Mesodermal cell (in vitro differentiated cells): ENCODE results near the gene RPL22.

Source experiments
- H3K27ac ChIP-seq: 2 replicates; pipeline ENCODE4 v1.7.0; 2013; ENCODE audit warnings: mild to moderate bottlenecking, low read depth, low read length, moderate library complexity; ENCODE audit not compliant: severe bottlenecking
- H3K36me3 ChIP-seq: 2 replicates; pipeline ENCODE4 v1.7.1; 2013; ENCODE audit warnings: mild to moderate bottlenecking, low read length, moderate library complexity; ENCODE audit not compliant: control insufficient read depth, insufficient read depth
- H3K4me1 ChIP-seq: one replicate; pipeline ENCODE4 v1.7.1; 2013; ENCODE audit warnings: mild to moderate bottlenecking, low read length; ENCODE audit not compliant: insufficient read depth, control insufficient read depth, poor library complexity, severe bottlenecking
- H3K4me3 ChIP-seq: 2 replicates; pipeline ENCODE4 v1.7.0; 2013; ENCODE audit warnings: low read length, control low read depth, mild to moderate bottlenecking; ENCODE audit not compliant: insufficient read depth, poor library complexity, severe bottlenecking; ENCODE audit errors: extremely low read depth
- H3K9me3 ChIP-seq: 2 replicates; pipeline ENCODE4 v1.7.1; 2013; ENCODE audit warnings: mild to moderate bottlenecking, low read length, moderate library complexity; ENCODE audit not compliant: control insufficient read depth
- WGBS, 2 experiments: methylation state at CpG; one replicate each; pipeline ENCODE4 v1.1.5; 2013; ENCODE audit warnings: missing lambda C conversion rate in 2 of 2; ENCODE audit not compliant: insufficient coverage in 2 of 2; 5-methylcytosine and 5-hydroxymethylcytosine counted together

Gene RPL22

DNA sequence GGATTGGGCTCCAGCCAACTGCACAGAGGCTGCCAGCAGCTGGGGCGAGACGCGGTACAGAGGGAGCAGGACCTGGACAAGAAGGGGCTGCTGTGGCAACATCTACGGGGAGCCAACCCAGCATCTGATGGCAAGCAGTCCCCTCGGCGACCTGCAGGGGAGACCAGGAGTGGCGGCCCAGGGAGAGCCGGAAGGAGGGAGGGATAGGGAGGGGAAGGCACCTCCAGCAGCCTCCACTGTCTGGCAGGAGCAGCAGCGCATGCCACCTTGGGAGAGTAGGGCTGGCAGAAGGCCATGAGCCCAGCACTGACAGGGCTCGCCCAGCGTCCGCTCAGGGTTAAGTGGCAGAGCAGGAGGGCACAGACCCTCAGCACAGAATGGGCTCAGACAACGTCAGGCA lies 36.6 kb downstream of the RPL22 start:
- H3K4me3 ChIP-seq: no peak overlapping the region
- H3K27ac ChIP-seq: no peak overlapping the region
- WGBS, 2 experiments: 68 to 88% methylated on average over 7 to 10 of the region's 13 CpGs
- no peaks in the 10 kb centered on the region for H3K9me3 ChIP-seq
- no peaks in the 10 kb centered on the region for H3K36me3 ChIP-seq
- H3K4me1 ChIP-seq: peaks cover 2% of the 10 kb centered on the region

DNA sequence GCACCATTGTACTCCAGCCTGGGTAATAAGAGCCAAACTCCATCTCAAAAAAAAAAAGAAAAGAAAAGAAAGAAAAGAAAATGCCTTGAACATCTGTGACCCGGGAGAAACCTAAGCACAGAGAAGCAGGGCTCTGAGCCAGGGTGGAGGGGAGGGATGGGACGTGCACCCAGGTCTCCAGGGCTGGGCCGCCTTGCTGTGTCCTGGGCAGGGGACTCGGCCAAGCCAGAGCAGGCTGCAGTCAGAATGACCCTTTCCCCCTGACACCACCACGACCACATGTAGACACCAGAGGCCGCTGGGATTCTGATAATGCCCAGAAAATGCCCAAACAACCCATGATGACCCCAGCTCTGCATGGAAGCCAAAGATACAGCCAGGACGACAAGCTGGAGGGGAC lies 37.1 kb downstream of the RPL22 start:
- no peaks in the 10 kb centered on the region for H3K36me3 ChIP-seq
- H3K9me3 ChIP-seq: no peaks in the 10 kb centered on the region
- 83 to 100% methylated on average over 4 to 5 of the region's 7 CpGs for WGBS, 2 experiments
- H3K4me1 ChIP-seq: peaks cover 6% of the 10 kb centered on the region
- H3K4me3 ChIP-seq: no peak overlapping the region
- no peak overlapping the region for H3K27ac ChIP-seq

- no peak overlapping the region for H3K4me3 ChIP-seq
- no peaks in the 10 kb centered on the region for H3K36me3 ChIP-seq
- H3K4me1 ChIP-seq: peaks cover 13% of the 10 kb centered on the region
- WGBS, 2 experiments: 66 to 74% methylated on average over 7 of the region's 8 CpGs
- no peaks in the 10 kb centered on the region for H3K9me3 ChIP-seq
- no peak overlapping the region for H3K27ac ChIP-seq
Observed at GRCh38 chr1:6158181-6158580, 41.2 kb downstream of the RPL22 start.

- no peak overlapping the region for H3K27ac ChIP-seq
Observed at GRCh38 chr1:6157528-6158174, 41.7 kb downstream of the RPL22 start.

GRCh38 chr1:6157132-6157527 lies 42.3 kb downstream of the RPL22 start:
- H3K4me3 ChIP-seq: no peak overlapping the region
- H3K9me3 ChIP-seq: no peaks in the 10 kb centered on the region
- no peak overlapping the region for H3K27ac ChIP-seq
- 75 to 83% methylated on average over 2 of the region's 2 CpGs for WGBS, 2 experiments
- H3K36me3 ChIP-seq: no peaks in the 10 kb centered on the region
- peaks cover 13% of the 10 kb centered on the region for H3K4me1 ChIP-seq

More at GRCh38 chr1:6157528-6158174, 41.7 kb downstream of the RPL22 start:
- Histone ChIP-seq H3K4me1 (peaks cover 13% of the 10 kb centered on the region), H3K4me3 (no peak overlapping the region), H3K36me3 (no peaks in the 10 kb centered on the region), H3K9me3 (no peaks in the 10 kb centered on the region)
- 22 to 36% methylated on average over 14 of the region's 15 CpGs for WGBS, 2 experiments

DNA sequence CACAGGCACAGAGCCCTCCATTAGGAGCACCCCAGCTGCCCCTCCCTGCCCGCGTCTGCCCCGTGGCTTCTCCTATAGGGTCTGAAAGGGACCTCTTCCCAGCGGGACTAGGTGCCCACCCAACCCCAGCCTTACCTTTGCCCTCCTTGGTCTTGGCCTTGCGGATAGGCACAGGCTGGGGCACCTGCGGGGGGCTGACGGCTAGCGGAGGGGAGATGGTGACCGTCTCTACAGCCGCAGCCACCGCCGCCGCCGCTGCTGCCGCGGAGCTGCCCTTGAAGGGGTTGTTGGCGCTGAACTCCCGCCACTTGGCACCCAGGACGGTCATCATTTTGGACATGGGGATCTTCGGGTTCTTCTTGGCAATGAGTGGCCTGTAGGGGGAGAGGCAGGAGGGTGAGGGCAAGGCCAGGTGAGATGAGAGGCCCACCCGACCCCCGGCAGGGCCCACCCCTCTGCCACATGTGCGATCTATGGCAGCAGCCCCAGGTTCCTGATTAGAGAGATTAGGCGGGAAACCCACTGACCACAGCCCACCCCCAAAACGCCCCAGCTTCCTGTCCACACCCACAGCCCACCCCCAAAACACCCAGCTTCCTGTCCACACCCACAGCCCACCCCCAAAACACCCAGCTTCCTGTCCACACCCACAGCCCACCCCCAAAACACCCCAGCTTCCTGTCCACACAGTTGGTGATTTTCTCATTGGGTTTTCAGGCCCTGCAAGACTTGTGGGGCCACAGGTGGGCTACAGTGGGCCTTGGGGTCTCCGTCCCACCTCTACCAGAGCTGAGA lies 44.7 kb downstream of the RPL22 start:
- H3K27ac ChIP-seq: no peak overlapping the region
- WGBS, 2 experiments: 92% methylated on average over 18 to 23 of the region's 26 CpGs
- H3K9me3 ChIP-seq: no peaks in the 10 kb centered on the region
- peaks cover 13% of the 10 kb centered on the region for H3K4me1 ChIP-seq
- no peak overlapping the region for H3K4me3 ChIP-seq
- no peaks in the 10 kb centered on the region for H3K36me3 ChIP-seq

DNA sequence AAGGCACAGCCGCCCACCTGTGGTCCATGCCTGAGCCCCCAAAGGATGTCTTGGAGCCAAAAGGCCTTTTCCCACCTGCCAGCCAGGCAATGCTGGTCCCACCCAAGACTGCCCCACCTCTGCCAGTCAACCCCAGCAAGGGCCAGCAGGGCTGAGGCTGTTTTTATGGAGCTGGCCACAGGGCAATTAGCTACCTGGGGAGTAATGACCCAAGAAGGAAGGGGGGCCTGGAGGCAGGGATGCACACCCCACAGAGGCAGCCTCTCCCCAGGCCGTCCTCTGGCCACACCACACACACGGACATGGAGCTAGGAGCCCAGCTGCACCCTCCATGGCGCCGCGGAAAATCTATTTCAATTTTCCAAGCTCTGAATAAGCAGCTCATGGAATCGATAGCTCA lies 46.5 kb downstream of the RPL22 start:
- WGBS, 2 experiments: 96 to 100% methylated on average over 5 to 6 of the region's 7 CpGs
- no peak overlapping the region for H3K27ac ChIP-seq
- no peaks in the 10 kb centered on the region for H3K36me3 ChIP-seq
- peaks cover 5% of the 10 kb centered on the region for H3K9me3 ChIP-seq
- peaks cover 12% of the 10 kb centered on the region for H3K4me1 ChIP-seq
- no peak overlapping the region for H3K4me3 ChIP-seq

DNA sequence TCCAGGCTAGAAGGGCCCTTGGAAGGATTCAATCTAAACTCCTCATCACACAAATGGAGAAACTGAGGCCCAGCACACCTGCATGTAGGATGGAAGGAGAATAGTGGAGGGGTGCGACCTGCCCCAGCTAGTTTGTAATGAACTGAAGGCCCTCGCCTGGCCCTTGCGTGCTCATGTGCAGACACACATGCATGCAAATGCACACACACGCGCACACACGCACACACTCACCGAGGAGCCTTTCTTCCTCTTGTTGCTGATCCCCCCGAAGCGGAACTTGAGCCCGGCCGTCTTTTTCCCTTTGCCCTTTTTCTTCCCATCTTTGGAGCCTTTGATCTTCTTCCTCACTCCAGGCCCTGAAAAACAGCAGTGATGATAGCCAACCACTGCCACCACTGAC lies 47.2 kb downstream of the RPL22 start:
- no peaks in the 10 kb centered on the region for H3K36me3 ChIP-seq
- H3K27ac ChIP-seq: no peak overlapping the region
- WGBS, 2 experiments: 91 to 96% methylated on average over 11 of the region's 11 CpGs
- peaks cover 5% of the 10 kb centered on the region for H3K9me3 ChIP-seq
- no peak overlapping the region for H3K4me3 ChIP-seq
- H3K4me1 ChIP-seq: peaks cover 5% of the 10 kb centered on the region

DNA sequence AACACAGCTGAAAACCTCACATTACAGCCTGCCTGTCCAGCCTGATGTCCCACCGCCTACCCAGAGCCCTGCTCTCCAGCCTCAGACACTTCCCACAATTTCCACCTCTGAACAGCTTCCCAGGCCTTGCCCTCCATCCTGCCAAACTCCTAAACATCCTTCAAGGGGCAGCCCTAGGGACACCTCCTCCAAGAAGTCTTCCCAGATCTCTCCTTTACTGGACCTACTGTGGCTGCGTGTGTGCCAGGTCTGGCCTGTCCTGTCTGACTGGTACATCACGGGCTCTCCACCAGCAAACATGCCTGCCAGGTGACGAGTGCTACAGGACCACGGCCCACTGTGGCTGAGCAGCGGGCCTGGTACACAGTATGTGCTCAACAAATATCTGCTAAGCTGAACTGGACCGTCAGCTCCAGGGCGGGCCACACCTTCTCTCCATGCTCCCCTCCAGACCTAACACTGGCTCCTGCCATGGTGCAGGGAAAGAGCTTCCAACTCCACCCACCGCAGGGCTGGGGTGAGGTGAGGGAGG lies 48.0 kb downstream of the RPL22 start:
- Histone ChIP-seq H3K9me3 (peaks cover 5% of the 10 kb centered on the region), H3K4me1 (no peaks in the 10 kb centered on the region), H3K36me3 (no peaks in the 10 kb centered on the region), H3K4me3 (no peak overlapping the region), H3K27ac (no peak overlapping the region)
- 93 to 96% methylated on average over 6 to 8 of the region's 9 CpGs for WGBS, 2 experiments

DNA sequence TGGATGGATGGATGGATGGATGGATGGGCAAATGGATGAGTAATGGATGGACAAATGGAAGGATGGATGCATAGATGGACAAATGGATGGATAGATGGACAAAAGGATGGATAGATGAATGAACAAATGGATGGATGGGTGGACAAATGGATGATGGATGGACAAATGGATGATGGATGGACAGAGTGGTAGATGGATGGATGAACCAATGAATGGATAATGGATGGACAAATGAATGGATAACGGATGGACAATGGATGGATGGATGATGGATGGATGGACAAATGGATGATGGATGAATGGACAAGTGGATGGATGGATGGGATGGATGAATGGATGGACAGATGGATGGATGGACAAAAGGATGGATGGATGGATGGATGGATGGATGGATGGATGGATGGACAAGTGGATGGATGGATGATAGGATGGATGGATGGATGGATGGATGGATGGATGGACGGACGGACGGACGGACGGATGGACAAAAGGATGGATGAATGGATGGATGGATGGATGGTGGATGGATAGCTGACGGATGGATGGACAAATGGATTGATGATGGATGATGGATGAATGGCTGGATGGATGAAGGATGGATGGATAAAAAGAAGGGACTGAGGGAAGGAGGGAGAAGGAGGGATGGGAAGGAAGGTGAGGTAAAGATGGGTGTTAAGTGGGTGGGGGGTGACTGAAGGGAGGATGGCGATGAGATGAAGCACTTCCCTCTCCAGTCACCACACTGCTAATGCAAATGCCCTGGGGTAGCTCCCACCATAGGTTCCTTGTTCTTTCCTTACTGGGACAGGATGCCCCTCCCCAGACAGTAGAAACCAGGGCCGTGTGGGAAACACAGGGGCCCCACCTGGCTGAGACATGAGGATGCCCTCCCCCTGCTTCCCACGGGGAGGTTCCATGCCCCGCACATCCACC lies 49.1 kb downstream of the RPL22 start:
- Histone ChIP-seq H3K36me3 (no peaks in the 10 kb centered on the region), H3K9me3 (peaks cover 5% of the 10 kb centered on the region), H3K4me3 (no peak overlapping the region), H3K4me1 (no peaks in the 10 kb centered on the region), H3K27ac (no peak overlapping the region)
- WGBS, 2 experiments: 86 to 95% methylated on average over 9 to 10 of the region's 11 CpGs
